ENCODE data around the gene RNF169. TPM values are rescaled to one million over a fixed set of nuclear protein-coding genes. Genes with fewer than 3 reads are reported as not detected.

The RNF169 gene
- total RNA-seq, 3 donors from 2014 or later, result 16.5 to 36.1 (median 27.2) TPM

GRCh38 chr11:74838188-74838587 is 89.5 kb downstream of the RNF169 start:
- Histone ChIP-seq H3K9me3 (no peaks in the 10 kb centered on the region), H3K4me3 (no peak overlapping the region), H3K4me1 (no peaks in the 10 kb centered on the region), H3K27me3 (no peaks in the 10 kb centered on the region), H3K27ac (no peak overlapping the region), H3K36me3 (peaks cover 18% of the 10 kb centered on the region)
- intact Hi-C loops (cut with DNase I; ENCODE audit: low total_unique reads), result no loop called here
- TF ChIP-seq POLR2A (IDR thresholded peaks at IDR 0.05), result no peak
- DNase-seq (ENCODE audit: low spot score in 2 of 2), result no peak

GRCh38 chr11:74839446-74839845 is 90.8 kb downstream of the RNF169 start:
- no peaks in the 10 kb centered on the region for H3K9me3 ChIP-seq
- intact Hi-C loops (cut with DNase I; ENCODE audit: low total_unique reads), result no loop called here
- no peak overlapping the region for H3K4me3 ChIP-seq
- H3K36me3 ChIP-seq, result peaks cover 18% of the 10 kb centered on the region
- DNase-seq (ENCODE audit: low spot score in 2 of 2), result no peak
- H3K27me3 ChIP-seq, result no peaks in the 10 kb centered on the region
- no peak overlapping the region for H3K27ac ChIP-seq
- no peaks in the 10 kb centered on the region for H3K4me1 ChIP-seq
- TF ChIP-seq POLR2A (IDR thresholded peaks at IDR 0.05) (no peak), POLR2AphosphoS5 (IDR thresholded peaks at IDR 0.05) (no peak)
- TF ChIP-seq, protein P1, sequence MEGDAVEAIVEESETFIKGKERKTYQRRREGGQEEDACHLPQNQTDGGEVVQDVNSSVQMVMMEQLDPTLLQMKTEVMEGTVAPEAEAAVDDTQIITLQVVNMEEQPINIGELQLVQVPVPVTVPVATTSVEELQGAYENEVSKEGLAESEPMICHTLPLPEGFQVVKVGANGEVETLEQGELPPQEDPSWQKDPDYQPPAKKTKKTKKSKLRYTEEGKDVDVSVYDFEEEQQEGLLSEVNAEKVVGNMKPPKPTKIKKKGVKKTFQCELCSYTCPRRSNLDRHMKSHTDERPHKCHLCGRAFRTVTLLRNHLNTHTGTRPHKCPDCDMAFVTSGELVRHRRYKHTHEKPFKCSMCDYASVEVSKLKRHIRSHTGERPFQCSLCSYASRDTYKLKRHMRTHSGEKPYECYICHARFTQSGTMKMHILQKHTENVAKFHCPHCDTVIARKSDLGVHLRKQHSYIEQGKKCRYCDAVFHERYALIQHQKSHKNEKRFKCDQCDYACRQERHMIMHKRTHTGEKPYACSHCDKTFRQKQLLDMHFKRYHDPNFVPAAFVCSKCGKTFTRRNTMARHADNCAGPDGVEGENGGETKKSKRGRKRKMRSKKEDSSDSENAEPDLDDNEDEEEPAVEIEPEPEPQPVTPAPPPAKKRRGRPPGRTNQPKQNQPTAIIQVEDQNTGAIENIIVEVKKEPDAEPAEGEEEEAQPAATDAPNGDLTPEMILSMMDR (IDR thresholded peaks at IDR 0.05), result no peak

DNA sequence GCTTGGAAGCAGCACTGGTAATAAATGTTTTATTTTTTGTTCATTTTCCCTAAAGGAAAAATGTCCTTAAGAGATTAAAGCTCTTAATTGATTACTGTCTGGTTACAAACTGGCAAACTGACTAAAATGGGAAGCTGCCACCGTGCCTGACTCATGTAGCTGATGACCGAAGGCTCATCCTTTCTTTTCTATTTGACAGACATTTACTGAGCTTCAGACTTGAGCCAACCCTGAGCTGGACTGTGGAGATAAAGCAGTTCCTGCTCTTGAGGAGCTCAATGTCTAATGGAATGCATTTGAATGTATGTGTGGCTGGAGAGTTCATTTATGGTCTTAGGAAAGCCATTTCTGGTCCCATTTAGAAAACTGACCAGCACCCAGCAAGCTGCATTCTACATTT is 91.3 kb downstream of the RNF169 start:
- H3K36me3 ChIP-seq, result peaks cover 16% of the 10 kb centered on the region

DNA sequence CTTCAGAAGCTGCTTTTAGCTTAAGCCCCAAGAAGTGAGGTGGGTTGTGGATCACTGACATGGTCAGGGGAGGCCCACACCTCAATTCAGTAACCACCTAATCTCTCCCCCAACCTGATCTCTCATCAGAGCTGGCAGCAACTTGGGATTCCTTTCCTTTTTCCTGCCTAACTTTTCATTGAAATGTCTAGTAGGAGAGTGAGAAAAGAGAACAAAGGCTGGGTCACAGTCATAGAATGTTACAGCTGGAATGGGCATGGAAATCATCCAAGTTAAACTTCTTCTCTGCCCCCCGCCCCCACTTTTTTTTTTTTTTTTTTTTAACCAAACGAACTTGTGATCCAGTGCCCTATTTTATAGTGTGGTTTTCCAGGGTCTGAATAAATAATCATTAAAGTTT is 91.8 kb downstream of the RNF169 start:
- peaks cover 11% of the 10 kb centered on the region for H3K36me3 ChIP-seq
- TF ChIP-seq POLR2AphosphoS5 (IDR thresholded peaks at IDR 0.05), result no peak
- TF ChIP-seq, protein P1 (IDR thresholded peaks at IDR 0.05), result no peak
- TF ChIP-seq POLR2A (IDR thresholded peaks at IDR 0.05), result no peak

More for the DNA sequence above, 91.3 kb downstream of the RNF169 start:
- H3K4me1 ChIP-seq, result no peaks in the 10 kb centered on the region
- H3K27me3 ChIP-seq, result no peaks in the 10 kb centered on the region
- intact Hi-C loops (cut with DNase I; ENCODE audit: low total_unique reads), result no loop called here
- H3K27ac ChIP-seq, result no peak overlapping the region
- H3K9me3 ChIP-seq, result no peaks in the 10 kb centered on the region
- no peak for DNase-seq (ENCODE audit: low spot score in 2 of 2)
- H3K4me3 ChIP-seq, result no peak overlapping the region
- TF ChIP-seq POLR2A (IDR thresholded peaks at IDR 0.05) (no peak), POLR2AphosphoS5 (IDR thresholded peaks at IDR 0.05) (no peak)
- TF ChIP-seq, protein P1 (IDR thresholded peaks at IDR 0.05), result no peak

DNA sequence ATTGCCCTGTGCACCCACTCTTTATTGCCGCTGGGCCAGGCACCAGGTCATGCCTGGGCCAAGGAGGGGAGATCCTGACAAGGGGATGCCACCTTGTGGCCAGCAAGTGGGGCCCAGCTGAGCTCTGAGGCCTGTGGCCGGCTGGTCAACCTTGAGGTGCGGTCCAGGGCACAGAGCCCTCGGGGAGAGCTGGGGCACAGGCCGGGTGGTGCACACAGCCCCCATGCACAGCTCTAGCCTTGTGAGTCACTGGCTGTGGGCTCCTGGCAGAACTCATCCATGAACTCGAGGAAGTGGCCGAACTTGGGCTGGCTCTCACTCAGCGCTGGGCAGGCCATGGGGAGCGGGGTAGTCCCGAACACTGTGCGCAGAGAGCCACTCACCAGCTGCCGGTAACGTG is 94.3 kb downstream of the RNF169 start:
- H3K9me3 ChIP-seq, result no peaks in the 10 kb centered on the region
- no peak for TF ChIP-seq POLR2AphosphoS5 (IDR thresholded peaks at IDR 0.05)
- no peak for TF ChIP-seq POLR2A (IDR thresholded peaks at IDR 0.05)
- TF ChIP-seq, protein P1 (IDR thresholded peaks at IDR 0.05), result no peak
- peaks cover 8% of the 10 kb centered on the region for H3K36me3 ChIP-seq
- no peaks in the 10 kb centered on the region for H3K4me1 ChIP-seq
- no peak overlapping the region for H3K4me3 ChIP-seq
- no peak for DNase-seq (ENCODE audit: low spot score in 2 of 2)
- no peaks in the 10 kb centered on the region for H3K27me3 ChIP-seq
- intact Hi-C loops (cut with DNase I; ENCODE audit: low total_unique reads), result no loop called here
- no peak overlapping the region for H3K27ac ChIP-seq

More for the DNA sequence above, 91.8 kb downstream of the RNF169 start:
- DNase-seq (ENCODE audit: low spot score in 2 of 2), result no peak
- H3K9me3 ChIP-seq, result no peaks in the 10 kb centered on the region
- intact Hi-C loops (cut with DNase I; ENCODE audit: low total_unique reads), result no loop called here
- H3K27ac ChIP-seq, result no peak overlapping the region
- no peaks in the 10 kb centered on the region for H3K27me3 ChIP-seq
- H3K4me1 ChIP-seq, result no peaks in the 10 kb centered on the region
- H3K4me3 ChIP-seq, result no peak overlapping the region

DNA sequence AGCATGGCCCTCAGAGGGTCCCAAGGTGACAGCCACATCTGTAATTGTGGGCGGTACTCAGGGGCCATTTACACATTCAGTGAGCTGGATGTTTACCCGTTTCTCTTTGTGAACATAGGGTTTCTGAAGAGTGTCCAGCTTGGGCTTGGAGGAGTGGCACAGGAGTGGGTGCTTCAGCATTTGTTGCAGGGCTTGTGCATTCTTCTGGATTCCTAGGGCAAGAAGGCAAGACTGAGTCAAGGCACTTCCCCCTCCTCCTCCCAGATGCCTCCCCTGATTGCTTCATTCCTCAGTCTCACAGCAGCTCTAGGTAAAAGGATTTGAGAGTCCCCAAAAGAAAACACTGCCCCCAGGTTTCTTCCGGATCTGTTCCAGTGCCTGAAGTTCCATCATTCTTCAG is 95.4 kb downstream of the RNF169 start:
- TF ChIP-seq POLR2AphosphoS5 (IDR thresholded peaks at IDR 0.05), result no peak
- no peak for TF ChIP-seq POLR2A (IDR thresholded peaks at IDR 0.05)
- TF ChIP-seq, protein P1 (IDR thresholded peaks at IDR 0.05), result no peak
- Histone ChIP-seq H3K27me3 (no peaks in the 10 kb centered on the region), H3K4me3 (no peak overlapping the region), H3K27ac (no peak overlapping the region), H3K36me3 (peaks cover 8% of the 10 kb centered on the region), H3K4me1 (no peaks in the 10 kb centered on the region), H3K9me3 (no peaks in the 10 kb centered on the region)
- DNase-seq (ENCODE audit: low spot score in 2 of 2), result no peak
- intact Hi-C loops (cut with DNase I; ENCODE audit: low total_unique reads), result no loop called here

All from breast epithelium (tissue), 4 donors.